HG02763 (cell line): ENCODE data around the gene RIBC2.
"Not testable (repeated sequence)": the region's sequence is repeated elsewhere in the genome, so short reads cannot be mapped to it uniquely, and the experiment has no call there.

ENCODE experiments used
- ATAC-seq: cut with Tn5 transposase; IDR thresholded peaks from one replicate; pipeline ENCODE4 v1.9.1; 2021; ENCODE audit warnings: mild to moderate bottlenecking, moderate library complexity; ENCODE audit not compliant: unreplicated experiment

RIBC2 gene, protein sequence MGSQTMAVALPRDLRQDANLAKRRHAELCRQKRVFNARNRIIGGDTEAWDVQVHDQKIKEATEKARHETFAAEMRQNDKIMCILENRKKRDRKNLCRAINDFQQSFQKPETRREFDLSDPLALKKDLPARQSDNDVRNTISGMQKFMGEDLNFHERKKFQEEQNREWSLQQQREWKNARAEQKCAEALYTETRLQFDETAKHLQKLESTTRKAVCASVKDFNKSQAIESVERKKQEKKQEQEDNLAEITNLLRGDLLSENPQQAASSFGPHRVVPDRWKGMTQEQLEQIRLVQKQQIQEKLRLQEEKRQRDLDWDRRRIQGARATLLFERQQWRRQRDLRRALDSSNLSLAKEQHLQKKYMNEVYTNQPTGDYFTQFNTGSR

DNA sequence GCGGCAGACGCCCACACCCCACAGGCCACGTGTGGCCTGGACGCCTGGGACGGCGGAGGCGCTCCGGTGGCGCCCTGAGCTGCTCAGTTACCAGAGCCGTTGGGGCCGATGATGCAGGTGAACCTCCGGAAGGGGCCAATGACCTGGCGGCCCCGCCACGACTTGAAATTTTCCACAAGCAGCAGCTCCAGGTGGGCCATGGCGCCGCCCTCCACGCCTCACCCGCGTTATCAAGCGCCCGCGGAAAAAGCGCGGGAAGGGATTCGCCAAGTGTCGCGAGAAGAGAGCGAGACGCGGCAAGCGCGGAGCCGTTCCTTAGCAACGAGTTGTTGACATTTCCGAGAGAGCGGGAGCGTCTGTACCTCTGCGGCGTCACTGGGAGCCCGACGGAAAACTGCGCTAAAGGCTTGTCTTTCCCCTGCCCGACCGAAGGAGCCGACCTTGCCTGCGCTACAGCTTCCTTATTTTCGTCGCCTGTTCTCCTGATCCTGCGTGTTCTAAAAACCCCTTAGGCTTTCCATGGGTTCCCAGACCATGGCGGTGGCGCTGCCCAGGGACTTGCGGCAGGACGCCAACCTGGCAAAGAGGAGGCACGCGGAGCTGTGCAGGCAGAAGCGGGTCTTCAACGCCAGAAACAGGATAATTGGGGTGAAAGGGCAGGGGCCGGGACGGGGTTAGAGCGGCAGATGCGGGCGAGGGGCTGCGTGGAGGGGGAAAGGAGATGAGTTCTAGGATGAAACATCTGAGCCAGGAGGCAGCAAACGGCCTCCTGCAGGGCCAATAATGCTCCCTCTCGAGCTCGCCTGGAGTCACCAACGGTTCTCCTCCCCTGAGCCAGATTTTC is at the start of gene RIBC2, which contains the start of gene SMC1B:
RIBC2 (plus strand) TSS at position 326 of the 844 bp plus-strand sequence; CDS start at position 520, 194 bp downstream.
SMC1B (minus strand) TSS at position 232 of the 844 bp plus-strand sequence; CDS start at position 200, 32 bp downstream.
- no peak for ATAC-seq

DNA sequence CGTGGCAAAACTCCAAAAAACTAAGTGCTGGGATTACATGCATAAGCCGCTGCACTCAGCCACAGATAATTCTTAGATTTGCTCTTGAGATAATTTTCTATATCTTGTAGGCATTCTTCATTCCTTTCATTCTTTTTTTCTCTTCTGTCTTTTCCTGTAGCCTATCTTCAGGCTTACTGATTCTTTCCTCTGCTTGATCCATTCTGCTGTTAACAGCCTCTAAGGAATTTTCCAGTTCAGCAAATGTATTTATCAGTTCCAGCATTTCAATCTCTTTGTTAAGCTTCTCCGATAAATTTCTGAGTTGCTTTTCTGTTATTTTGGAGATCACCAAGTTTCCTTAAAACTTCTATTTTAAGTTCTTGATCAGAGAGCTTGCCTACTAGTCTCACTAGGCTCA is 46.8 kb upstream of the RIBC2 start:
- no peak for ATAC-seq

DNA sequence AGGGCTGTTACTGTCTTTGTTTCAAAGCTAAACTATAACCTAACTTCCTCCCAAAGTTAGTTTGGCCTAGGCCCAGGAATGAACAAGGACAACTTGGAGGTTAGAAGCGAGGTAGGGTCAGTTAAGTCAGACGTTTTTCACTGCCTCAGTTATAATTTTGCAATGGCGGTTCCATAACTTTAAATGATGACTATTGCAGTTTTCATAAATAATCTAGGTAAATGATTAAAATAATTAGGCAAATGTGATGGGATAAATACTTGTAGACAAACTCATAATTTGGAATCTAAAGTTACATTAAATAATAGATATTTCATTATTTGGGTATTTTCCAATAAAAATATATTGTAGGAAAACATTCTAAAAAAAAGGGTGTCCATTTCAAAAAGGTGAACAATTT is 39.9 kb upstream of the RIBC2 start:
- ATAC-seq = not testable (repeated sequence)

DNA sequence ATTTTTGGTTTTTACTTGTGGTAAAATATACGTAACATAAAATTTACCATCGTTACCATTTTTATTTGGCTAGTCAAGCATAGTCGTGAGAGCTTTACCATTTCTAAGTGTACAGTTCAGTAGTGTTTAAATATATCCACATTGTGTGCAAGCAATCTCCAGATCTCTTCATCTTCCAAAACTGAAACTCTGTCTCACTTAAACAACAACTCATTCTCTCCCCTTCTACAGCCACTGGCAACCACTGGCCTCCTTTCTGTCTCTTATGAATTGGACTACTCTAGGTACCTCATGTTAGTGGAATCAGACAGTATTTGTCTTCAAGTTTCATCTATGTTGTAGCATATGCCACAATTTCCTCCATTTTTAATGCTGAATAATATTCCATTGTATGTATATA is 37.5 kb upstream of the RIBC2 start:
- ATAC-seq = no peak

DNA sequence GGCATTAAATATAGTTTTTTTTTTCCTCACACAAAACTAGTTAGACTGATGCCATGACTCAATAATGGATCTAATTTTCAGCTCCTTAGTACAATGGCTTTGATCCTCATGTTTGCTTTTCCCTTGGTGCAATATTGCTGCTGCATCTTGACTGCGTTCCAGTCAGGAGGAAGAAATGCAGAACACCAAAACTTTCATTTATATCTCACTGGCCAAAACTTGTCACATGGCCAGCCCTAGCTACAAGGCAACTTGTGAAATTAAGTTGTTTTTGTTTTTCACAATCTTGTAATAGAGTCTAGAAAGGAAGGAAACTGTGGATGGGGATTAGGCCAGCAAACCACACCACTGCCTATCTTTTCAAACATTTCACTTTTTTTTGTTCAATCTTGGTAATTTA is 36.8 kb upstream of the RIBC2 start:
- ATAC-seq = no peak

DNA sequence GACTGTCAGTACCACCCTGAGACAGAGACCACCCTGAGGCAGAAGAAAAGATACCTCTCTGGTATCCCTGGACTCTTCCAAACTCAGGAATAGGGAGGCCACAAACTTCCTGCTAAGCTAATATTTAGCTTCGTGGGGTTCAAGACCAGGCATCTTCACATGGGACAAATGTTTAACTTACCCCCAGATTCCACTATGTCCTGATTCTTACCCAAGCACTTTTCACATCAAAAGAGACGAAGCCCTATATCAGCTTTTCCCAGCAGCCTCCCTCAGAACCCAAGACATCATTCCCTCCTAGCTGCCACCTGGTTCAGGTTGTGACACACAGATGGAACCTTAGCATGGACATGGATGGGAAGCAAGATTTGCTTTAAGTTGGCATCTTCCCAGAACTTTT is 32.1 kb upstream of the RIBC2 start:
- ATAC-seq = no peak

DNA sequence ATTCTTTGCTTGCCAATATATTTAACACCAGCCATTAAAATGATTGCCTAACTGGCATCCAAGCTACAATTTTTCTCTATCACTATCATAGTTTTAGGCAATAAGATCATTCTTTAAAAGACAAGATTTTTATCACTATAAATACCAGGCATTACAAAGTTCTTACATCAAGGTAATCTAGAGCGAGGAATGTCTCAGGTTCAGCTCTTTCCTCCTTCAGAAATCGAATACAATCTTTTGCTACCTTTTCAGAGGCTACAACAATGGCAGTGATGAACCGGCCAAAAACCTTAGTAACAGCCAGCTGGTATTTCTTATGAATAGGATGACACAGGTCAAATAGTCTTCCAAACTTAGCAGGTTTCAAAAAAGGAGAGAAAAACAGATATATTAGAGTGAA is 23.9 kb upstream of the RIBC2 start:
- no peak for ATAC-seq

DNA sequence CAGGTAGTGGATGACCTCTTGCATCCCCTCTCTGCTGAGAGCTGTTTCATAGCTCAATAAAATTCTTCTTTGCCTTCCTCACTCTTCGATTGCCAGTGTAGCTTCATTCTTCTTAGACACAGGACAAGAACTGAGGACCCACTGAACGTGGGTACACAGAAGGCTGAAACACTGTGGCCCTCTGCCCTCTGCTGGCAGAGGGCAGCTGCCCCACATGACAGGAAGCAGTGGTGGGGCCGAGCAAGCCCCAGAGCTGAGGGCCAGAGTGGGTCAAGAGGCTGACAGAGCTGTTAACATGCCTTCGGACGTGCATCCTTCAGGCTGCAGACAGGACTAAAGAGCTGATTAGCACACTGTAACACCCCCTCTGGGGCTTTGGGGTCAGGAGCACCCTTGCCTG is 15.7 kb upstream of the RIBC2 start:
- no peak for ATAC-seq

DNA sequence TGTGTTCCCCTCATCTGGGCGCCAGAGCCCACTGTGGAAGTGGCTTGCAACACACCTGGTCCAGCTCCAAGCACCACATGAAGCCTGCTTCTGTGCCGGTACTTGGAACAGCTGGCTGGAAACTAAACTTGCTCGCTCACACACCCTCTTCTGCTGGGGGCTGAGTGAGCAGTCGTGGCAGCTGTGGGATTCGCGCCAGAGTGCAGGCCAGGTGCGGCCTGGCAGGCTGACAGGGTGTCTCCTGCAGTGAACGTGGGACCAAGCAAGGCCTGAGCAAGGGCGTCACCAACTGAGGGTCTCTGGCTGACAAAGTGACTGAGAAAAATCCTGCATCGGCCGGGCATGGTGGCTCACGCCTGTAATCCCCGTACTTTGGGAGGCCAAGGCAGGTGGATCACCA is 15.3 kb upstream of the RIBC2 start:
- ATAC-seq = no peak

DNA sequence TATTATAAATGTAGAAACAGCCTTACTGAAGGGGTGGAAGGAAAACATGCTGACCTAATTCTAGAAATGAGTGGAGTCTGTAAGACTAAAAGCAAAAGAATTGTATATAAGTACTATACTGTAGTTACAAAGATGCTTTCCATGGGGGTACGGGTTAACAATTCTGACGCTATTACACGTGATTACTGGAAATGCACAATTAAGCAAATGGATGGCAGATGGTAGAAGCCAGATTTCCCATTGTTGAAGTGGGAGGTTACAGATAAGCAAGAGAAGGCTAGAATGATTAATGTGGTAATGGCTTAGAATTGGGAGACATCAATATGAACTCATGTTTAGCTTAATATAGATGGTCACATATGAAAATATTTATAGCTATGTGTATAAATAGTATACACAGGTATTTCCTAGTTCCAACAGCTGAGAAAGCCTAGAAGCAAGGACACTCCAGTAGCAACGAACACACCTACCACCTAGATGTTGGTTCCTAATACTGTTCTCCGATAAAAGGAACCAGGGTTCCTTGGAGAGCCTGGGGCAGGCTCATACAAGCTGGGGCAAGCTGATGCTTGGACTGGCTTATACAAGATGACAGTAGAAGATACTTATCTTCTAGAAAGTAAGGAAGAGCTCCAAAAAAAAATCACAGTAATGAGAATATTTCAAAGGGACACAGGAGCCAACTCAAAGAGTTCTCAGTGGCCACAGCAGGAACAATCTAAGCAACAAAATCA is 13.6 kb upstream of the RIBC2 start:
- ATAC-seq = no peak

DNA sequence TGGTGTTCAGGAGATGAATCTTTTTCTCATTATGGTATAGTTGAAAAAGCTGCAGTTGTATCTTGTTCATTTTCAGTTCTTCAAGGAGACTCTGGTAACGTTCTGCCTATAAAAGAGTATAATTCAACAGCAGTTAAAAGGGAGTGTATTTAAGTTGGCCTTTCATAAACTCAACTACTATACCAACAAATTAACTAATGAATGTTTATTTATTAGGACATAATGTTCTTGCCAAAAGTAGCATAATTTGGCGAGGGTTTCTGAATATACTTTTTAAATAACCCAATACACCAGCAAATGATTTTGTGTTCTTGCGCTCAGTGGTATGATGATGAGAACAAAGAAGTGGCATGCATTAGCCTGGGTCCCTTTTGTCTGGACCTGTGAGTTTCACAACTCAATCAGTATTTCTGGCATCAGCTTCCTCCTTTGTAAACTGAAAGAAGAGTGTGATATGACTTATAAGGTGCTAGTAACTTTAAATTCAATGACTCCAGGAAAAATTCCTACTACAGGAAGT is 11.0 kb upstream of the RIBC2 start:
- no peak for ATAC-seq

DNA sequence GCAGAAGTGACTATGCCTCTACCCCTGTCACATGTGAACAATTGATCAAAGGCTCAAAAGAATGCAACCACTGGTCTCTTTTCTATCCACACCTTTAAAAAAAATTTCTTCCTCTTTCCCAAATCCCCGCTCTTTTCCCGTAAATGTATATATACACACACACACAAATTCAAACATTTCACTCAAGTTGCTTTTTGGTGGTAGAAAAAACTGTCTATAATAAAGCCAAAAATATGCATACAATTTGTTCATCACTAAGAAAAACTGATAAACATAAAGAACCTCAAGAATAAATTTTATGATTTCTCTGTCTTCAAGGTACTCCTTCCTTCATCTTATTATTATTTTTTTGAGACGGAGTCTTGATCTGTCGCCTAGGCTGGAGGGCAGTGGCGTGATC is 5.7 kb upstream of the RIBC2 start:
- no peak for ATAC-seq

DNA sequence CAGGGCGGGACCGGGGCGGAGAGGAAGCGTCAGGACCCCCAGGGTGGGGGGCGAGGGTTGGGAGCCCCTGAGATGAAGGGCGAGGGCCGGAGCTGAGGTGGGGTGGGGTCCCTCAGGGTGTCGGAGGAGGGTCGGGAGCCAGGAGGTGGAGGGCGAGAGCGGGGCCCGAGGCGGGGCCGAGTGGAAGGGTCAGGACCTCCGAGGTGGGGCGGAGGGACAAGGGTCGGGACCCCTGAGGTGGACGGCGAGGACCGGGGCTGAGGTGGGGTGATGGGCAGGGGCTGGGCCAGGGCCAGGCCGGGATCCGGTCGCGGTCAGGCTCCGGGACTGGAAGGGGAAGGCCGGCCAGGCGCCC is 503 bp upstream of the RIBC2 start:
- ATAC-seq = no peak

DNA sequence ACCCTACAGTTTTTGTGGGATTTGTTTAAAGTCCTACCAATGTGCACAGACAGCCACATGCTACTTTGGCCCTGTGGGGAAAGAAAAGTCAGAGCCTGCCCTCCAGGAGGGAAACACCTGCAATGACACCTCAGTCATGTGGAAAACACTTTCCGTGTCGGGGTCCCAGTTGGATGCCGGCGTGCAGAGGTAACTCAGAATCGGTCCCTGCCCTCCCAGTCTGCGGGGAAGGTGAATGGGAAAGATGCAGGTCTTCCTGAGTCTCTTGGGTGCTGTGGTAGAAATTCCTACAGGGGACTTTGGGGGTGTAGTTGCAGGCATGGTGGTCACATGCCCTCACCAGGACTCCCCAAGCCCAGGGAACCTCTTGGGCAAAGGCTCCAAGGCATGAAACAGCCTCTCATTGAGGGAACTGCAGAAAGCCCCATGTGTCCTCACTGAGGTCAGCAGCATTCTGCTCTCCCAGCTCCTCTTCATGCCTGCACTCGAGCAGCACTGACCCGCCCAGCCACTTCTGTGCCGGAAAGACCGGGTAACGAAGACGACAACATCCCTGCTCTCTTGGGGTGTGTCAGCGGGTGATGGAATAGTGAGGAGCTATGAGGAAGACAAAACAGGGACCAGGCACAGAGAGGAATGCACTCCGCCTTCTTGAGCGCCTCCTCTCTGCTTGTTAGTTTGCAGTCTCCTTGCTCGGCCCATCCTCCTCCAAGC is 4.7 kb downstream of the RIBC2 start:
- no peak for ATAC-seq

DNA sequence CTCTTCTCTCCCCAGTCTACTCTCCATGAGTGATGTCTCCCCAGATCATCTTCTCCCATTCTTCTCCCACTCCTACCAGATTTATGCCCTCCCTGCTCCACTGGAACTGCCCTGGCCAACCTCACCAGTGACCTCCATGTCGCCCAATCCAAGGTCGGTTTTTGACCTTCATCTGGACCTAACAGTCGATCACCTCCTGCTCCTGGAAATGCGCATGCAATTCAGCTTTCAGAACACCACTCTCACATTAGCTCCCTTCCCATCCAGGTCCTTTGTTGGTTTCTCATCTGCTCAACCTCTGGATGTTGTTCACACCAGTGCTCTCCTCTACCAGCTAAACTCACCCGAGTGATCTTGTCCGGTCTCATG is 5.3 kb downstream of the RIBC2 start:
- ATAC-seq = no peak

DNA sequence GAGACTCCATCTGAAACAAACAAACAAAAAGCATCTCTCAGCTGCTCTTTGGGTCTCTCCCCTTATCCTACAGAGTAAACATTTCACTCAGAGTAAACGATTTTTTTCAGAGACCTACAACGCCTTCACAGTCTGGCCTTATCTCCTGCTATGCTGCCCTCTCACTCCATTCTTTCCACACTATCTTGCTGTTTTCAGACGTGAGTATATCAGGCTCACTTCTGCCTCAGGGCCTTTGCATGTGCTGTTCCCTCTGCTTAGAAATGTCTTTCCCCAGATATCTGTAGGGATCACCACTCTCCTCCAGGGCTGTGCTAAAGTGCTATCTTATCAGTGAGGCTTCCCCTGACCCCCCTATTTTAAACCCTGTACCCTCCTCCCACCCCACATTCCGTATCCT is 6.5 kb downstream of the RIBC2 start:
- no peak for ATAC-seq

DNA sequence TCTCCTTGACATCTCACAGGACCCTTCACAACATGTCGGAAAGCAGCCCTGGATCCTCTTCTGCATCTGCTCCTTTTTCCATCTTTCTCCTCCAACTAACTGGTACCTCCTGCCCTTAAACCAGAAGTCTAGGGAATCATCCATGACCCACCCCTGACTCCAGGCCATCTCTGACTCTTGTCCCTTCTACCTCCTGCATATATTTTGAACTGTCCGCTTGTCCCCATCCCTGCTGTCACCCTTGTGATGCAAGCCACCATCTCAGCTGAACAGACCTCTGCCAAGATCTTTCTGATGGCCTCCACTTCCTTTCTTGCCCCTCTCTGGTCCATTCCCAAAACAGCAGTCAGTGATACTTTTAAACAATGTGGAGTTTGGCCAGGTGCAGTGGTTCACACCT is 7.0 kb downstream of the RIBC2 start:
- no peak for ATAC-seq

DNA sequence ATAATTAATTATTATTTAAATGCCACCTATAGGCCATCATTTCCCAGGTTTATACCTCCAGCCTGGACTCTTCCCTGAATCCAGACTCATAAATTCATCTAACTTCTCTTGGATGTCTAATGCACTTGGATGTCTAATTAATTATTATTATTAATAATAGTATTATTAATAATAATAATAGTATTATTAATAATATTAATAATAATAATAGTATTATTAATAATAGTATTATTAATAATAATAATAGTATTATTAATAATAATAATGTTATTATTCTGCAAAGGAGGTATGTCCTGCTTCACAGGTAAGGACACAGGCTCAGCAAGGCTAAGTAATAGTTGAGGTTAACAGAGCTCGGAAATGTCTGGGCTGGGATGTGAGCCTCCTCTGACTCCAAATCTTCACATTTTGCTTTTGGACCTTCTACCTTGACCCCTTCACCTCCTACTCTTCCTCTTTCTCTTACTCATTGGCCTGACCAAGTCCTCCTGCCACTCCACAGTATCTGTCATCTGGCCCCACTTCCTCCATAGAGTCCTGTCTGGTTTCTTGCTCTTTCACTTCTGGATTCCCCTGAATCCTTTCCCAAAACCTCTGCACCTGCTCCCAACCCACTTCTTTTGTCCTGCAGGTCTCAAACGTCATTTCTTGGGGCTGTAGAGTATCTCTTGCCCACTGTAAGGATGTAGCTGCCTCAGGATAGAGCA is 8.0 kb downstream of the RIBC2 start:
- no peak for ATAC-seq

DNA sequence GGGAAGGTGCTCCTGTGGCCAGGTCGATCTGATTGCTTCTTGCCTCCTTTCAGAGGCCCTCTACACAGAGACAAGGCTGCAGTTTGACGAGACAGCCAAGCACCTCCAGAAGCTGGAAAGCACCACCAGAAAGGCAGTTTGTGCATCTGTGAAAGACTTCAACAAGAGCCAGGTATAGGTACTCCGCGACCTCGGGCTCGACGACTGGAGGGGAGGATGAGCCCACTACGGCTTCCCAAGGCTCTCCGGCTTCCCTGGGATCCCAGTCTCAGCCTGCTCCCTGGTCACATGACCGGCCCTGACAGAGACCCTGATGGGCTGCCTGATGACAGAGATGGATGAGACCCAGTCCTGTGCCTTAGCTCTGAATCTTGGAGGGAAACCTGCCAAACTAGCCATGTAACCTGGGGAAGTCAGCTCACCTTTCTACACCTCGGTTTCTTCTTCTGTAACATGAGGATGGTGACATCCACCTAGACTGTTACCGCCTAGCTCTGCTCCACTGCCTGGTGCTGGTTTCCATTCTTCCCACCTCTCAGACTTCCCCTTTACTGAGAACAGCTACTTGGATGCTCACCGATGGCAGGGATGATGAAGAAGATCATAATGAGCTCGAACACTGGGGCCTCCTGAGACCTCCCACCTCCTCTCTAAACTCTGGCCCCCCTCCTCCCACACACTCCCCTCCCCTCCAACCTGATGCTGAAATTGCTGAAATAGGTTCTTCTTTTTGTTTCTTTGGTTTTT is 8.9 kb downstream of the RIBC2 start:
- no peak for ATAC-seq
